NCI-H446 treated with DMSO at 0.1 percent for 48 hours (cell line): Measurements from ENCODE around the gene PLPPR1.

Experiments
- DNase-seq: peaks from one replicate; lab custom pipeline; 2025; lab: John Stamatoyannopoulos, UW

Gene PLPPR1

GRCh38 chr9:101341958-101342357 is 313.4 kb downstream of the PLPPR1 start:
- no peak for DNase-seq

GRCh38 chr9:101342595-101342994 is 314.1 kb downstream of the PLPPR1 start:
- no peak for DNase-seq

GRCh38 chr9:101350285-101350684 is 321.8 kb downstream of the PLPPR1 start:
- DNase-seq = no peak

- DNase-seq = no peak
Measured at GRCh38 chr9:101352892-101353463, 324.5 kb downstream of the PLPPR1 start.

DNA sequence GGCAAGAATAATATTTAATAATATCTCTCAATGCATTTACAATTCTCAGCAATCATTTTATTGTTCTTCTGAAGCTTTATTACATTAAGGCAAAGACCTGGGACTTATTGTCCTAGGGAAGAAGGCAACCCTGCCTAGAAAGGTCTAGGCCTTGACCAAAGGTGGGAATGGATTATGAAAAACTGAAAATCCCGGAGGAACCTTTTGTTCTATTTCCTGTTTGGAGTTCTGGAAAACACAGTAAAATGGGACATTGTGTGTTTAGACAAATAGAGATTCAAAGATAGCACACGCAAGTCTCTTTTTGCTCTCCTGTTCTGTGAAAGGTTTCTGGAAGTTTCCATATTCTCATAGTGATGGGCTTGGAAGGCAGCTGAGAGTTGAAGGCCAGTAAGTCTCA is 325.2 kb downstream of the PLPPR1 start:
- DNase-seq = no peak

DNA sequence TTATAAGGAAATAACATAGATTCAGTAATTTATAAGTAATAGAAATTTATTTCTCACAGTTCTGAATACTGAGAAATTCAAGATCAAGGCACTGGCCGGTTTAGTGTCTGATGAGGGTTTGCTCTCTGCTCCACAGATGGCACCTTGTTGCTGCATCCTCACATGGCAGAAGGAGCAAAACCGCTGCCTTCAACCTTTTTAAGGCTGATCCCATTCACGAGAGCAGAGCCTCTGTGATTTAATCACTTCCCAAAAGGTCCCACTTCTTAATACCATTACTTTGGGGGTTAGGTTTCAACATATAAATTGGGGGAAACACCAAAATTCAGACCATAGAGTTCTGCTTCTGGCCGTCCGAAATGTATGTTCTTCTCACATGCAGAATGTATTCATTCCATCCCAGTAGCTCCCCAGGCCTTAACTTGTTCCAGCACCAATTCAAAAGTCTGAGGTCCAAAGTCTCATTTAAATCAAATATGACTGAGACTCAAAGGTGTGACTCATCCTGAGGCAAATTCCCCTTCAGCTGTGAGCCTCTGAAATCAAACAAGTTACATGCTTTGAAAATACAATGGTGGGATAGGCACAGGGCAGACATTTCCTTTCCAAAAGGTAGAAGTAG is 325.7 kb downstream of the PLPPR1 start:
- no peak for DNase-seq

GRCh38 chr9:101354765-101355708 is 326.5 kb downstream of the PLPPR1 start:
- DNase-seq = no peak

GRCh38 chr9:101356619-101357018 is 328.1 kb downstream of the PLPPR1 start:
- DNase-seq = no peak

GRCh38 chr9:101359679-101360078 is 331.2 kb downstream of the PLPPR1 start:
- no peak for DNase-seq

DNA sequence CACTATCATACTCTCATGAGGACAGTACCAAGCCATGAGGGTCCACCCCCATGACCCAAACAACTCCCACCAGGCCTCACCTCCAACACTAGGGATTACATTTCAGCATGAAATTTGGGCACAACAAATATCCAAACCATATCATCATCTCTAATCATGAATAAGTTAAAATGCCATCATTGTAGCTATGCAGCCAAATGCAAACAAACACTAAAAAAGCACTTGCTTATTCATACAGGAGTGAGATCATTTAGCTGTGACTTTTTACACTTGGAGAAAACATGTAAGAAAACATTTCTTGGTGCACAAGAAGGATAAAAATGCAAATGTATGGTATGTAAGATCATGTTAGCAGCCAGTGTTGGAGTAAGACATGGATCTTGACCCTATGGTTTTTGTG is 332.1 kb downstream of the PLPPR1 start:
- no peak for DNase-seq

DNA sequence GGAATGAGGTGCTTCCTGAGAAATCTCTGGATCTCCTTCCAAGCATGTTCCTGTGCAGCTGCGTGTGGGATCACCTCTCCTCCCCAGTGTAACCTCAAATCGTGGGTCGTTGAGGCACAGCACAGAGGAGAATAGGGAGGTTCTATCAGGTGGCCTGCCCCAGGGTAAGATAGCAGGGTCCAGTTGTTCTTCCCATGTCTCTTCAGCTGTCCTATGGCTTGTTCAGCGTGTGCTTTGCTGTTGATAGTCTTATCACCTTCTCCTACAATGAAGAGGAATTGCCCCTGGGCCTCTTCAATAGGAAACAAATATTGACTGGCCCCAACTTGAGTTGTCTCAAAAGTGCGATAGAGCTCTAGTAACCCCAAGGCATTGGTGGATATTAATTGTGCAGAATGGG is 333.9 kb downstream of the PLPPR1 start:
- DNase-seq = no peak

DNA sequence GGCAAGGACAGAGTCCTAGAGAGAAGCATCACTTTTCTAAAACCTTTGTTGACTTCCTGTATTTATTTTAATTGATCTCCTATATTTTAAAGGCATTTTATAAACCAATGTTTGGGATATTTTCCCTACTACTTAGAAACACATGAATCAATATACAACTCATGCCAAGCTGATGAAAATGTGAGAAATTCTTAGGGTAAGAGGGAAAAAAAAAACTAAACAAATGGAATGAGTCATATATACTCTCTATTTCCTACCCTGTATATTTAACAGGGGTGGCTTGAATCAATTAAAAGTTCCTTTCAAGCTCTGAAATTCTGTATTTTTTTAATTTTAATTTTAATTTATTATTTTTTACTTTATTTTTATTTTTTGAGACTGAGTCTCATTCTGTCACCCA is 336.7 kb downstream of the PLPPR1 start:
- no peak for DNase-seq

GRCh38 chr9:101366038-101366756 is 337.7 kb downstream of the PLPPR1 start:
- DNase-seq = no peak

DNA sequence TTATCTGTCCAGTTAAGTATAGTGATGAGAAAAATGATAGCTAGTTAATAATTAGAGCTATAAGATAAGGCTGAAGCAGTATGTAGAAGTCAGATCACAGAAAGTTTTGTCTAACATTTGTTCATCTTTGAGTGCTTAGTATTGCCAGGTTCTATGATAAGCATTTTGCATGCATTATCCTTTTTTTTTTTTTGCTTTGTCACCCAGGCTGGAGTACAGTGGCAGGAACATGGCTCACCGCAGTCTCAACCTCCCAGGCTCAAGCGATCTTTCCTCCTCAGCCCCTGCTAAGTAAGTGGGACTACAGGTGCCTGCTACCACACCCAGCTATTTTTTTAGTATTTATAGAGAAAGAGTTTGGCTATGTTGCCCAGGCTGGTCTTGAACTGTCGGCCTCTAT is 338.8 kb downstream of the PLPPR1 start:
- no peak for DNase-seq

GRCh38 chr9:101369286-101369685 is 340.8 kb downstream of the PLPPR1 start:
- DNase-seq = no peak

- no peak for DNase-seq
Measured at GRCh38 chr9:101369884-101370531, 341.5 kb downstream of the PLPPR1 start.

GRCh38 chr9:101371813-101372212 is 343.3 kb downstream of the PLPPR1 start:
- DNase-seq = no peak

- no peak for DNase-seq
Measured at GRCh38 chr9:101372327-101373118, 344.0 kb downstream of the PLPPR1 start.
